GM18511 (cell line): ENCODE results near the gene A4GNT.
"Not testable (repeated sequence)": the region's sequence is repeated elsewhere in the genome, so short reads cannot be mapped to it uniquely, and the experiment has no call there.

ENCODE experiments used
- ATAC-seq: cut with Tn5 transposase; IDR thresholded peaks from one replicate; pipeline ENCODE4 v1.9.1; 2021; ENCODE audit warnings: mild to moderate bottlenecking, moderate library complexity; ENCODE audit not compliant: unreplicated experiment

The A4GNT gene

GRCh38 chr3:138132239-138132638 is at the start of gene A4GNT:
Gene A4GNT, minus strand, starts transcription at chr3:138132390. Its CDS starts 1,134 bp downstream, at chr3:138131256.
- no peak for ATAC-seq

GRCh38 chr3:138180375-138181029 is 48.3 kb upstream of the A4GNT start:
- ATAC-seq, result peak; percentile 82

DNA sequence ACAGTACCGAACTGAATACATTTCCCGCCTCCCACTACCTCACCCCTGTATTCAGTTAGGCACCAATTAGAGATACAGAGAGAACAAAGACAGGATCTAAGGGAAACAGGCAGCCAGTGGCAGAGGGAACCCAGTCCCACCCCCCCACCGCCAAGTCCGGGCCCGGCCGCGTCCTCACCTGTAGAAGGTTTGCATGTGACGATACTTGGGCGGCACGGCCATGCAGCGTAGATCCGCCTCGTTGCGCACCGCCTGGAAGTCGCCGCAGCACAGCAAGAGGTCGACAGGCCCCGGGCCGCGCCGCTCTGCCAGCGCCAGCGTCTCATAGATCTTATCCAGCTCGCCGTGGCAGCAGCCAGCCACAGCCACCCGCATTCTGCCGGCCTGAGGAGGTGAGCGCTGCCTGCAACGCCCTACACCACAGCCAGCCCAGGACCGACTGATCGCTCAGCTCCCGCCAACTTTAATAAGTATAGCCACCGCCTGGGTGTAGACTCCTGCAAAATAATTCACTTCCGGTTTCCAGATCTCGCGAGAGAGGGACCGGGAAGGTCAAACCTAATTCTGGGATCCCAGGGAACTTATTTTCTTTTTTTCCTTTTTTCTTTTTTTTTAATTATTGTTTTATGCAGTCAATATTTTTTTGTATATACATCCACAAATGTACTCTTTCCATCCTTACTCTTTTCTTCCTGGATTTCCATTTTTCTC is 42.4 kb upstream of the A4GNT start, which contains the start of gene DBR1:
Gene DBR1, minus strand, starts transcription at position 501 of the 711 bp plus-strand sequence. Its CDS starts 126 bp downstream, at position 375.
- ATAC-seq, result peak; percentile 93

DNA sequence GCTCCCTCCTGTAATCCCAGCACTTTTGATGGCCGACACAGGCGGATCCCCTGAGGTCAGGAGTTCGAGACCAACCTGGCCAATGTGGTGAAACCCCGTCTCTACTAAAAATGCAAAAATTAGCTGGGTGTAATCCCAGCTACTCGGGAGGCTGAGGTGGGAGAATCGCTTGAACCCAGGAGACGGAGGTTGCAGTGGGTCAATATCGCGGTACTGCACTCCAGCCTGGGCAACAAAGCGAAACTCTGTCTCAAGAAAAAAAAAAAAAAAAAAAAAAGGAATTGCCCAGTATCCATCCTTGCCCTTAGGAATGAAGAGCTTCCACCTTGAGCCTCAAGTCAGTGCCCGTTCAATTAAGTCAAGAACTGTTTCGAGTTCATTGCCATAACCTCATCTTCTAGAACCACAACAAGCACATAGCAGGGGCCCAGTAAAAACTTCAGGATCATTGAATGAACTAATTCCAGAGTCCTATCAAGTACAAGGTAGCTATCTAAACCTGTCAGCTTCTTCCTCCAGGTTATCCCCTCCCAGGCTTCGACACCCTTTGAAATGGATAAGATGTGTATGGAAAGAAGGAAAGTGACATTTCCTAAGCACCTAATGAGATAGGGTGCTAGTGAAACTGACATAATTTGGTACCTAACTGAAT is 41.7 kb upstream of the A4GNT start:
- peak; percentile 2 for ATAC-seq

- ATAC-seq, result no peak
These were observed 40.4 kb upstream of the A4GNT start for GRCh38 chr3:138172625-138173024.

GRCh38 chr3:138165061-138165460 is 32.9 kb upstream of the A4GNT start:
- no peak for ATAC-seq

DNA sequence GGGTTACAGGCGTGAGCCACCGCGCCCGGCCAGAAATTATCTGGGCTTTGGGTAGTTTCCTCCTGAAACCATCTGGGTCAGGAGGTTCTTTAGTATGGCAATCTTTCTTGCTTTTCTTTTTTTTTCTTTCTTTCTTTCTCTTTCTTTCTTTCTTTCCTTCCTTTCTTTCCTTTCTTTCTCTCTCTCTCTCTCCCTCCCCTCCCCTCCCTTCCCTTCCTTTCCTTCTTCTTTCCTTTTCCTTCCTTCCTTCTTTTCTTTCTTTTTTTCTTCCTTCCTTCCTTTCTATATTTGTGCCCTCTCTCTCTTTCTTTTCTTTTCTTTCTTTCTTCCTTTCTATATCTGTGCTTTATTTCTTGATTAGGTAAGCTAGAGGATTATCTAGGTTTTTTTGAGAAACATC is 25.6 kb upstream of the A4GNT start:
- ATAC-seq, result no peak

DNA sequence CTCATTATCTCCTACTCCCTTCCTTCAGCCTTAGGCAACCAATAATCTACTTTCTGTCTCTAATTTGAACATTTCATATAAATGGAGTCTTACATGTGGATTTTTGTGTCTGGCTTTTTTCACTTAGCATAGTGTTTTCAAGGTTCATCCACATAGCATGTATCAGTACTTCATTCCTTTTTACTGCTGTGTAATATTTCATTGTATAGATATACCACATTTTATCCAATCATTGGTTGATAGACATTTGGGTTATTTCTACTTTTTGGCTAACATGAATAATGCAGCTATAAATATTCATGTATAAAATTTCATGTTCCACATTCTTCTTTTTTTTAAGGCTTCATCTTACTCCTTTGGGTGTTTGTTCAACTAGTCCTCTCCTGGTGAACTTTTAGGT is 22.3 kb upstream of the A4GNT start:
- no peak for ATAC-seq

DNA sequence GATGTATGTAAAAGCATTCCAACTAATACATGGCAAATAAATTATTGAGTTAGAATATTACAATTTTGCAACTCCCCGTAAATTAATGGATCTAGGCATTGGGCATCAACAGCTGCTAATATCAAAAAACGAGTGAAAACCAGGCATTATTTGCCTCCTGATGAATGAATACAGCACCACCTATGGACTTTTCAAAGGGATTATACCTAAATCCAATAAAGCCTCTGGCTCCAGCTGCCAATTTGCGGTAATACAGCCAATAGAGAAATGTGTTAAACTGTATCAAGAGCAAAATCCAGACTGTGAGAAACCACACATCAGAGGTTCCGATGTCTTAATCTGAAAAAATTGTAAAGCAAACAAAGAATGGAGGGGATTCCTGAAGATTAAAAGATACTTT is 16.3 kb upstream of the A4GNT start:
- no peak for ATAC-seq

DNA sequence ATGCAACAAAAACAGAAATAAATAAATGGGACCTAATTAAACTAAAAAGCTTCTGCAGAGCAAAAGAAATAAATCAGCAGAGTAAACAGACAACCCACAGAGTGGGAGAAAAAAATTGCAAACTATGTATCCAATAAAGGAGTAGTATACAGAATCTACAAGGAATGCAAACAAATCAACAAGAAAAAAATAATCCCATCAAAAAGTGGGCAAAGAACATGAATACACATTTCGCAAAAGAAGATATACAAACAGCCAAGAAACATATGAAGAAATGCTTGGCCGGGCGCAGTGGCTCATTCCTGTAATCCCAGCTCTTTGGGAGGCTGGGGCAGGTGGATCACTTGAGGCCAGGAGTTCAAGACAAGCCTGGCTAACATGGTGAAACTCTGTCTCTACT is 10.0 kb upstream of the A4GNT start:
- ATAC-seq, result not testable (repeated sequence)

- ATAC-seq, result no peak
These were observed 8.8 kb upstream of the A4GNT start for GRCh38 chr3:138140940-138141339.

DNA sequence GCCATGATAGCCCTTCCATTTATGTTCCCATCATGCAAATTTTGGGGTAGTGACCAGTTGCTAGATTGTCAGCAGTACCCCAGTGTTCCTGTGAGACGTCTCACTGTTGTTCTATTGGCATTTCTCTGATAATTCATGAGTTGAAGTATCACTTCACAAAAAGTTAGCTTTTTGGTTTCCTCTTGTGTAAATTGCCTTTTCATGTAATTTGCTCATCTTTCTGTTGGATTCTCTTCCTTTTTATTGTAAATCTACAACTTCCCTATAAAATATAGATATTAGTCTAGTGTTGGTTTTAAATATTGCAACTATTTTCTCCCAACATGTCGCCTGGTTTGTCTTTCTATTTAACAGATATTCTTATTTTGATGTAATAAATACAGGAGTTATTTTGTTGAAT is 7.5 kb upstream of the A4GNT start:
- no peak for ATAC-seq

GRCh38 chr3:138137861-138138260 is 5.7 kb upstream of the A4GNT start:
- no peak for ATAC-seq

- ATAC-seq, result no peak
These were observed 4.0 kb upstream of the A4GNT start for GRCh38 chr3:138136201-138136600.

- no peak for ATAC-seq
These were observed 3.6 kb upstream of the A4GNT start for GRCh38 chr3:138135833-138136194.

- no peak for ATAC-seq
These were observed 3.1 kb upstream of the A4GNT start for GRCh38 chr3:138135146-138135832.

GRCh38 chr3:138127636-138128365 is 4.4 kb downstream of the A4GNT start:
- ATAC-seq, result no peak

- no peak for ATAC-seq
These were observed 6.5 kb downstream of the A4GNT start for GRCh38 chr3:138125548-138126221.

- ATAC-seq, result no peak
These were observed 7.4 kb downstream of the A4GNT start for GRCh38 chr3:138124706-138125355.

DNA sequence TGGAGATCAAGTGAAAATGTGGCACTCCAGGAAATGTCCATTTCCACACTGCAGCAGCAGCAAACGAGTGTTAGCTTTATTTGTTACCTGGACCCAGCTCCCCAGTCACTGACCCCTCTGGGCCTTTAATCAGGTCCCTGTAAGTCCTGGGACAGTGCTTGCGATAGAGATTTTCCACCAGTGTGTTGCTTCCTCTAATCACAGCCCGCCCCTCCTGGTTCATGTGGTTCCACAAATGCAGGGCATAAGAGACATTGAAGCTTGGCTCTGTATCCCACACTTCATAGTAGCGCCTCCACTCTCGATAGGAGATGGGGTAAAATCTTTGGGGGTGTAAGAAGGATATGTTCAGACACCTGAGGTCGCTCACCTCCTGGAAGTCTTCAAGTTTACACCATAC is 8.0 kb downstream of the A4GNT start:
- no peak for ATAC-seq
